Smooth muscle cell (in vitro differentiated cells): Measurements from ENCODE around the gene ABHD12. TPM values are rescaled to one million over a fixed set of nuclear protein-coding genes. Genes with fewer than 3 reads are reported as not detected.

ENCODE experiments used
- DNase-seq: peaks from one replicate; lab custom pipeline; 2025; ENCODE audit not compliant: unreplicated experiment; lab: John Stamatoyannopoulos, UW
- H2AFZ ChIP-seq: fragments of 200-600 bp; sonication (generic); 2 replicates; pipeline ENCODE4 v1.6.0; 2016; ENCODE audit warnings: antibody characterized with exemption, low read depth, mild to moderate bottlenecking
- H3F3A ChIP-seq: fragments of 200-600 bp; sonication (generic); 2 replicates; pipeline ENCODE4 v1.6.0; 2017; ENCODE audit warnings: antibody characterized with exemption, low read depth
- H3K27ac ChIP-seq: fragments of 200-600 bp; sonication (generic); 2 replicates; pipeline ENCODE4 v1.5.1; 2016; ENCODE audit warnings: low read depth, mild to moderate bottlenecking
- H3K27me3 ChIP-seq: fragments of 200-600 bp; sonication (generic); 2 replicates; pipeline ENCODE4 v1.6.1; 2016; ENCODE audit warnings: low read depth, mild to moderate bottlenecking
- H3K36me3 ChIP-seq: fragments of 200-600 bp; sonication (generic); 2 replicates; pipeline ENCODE4 v1.5.1; 2016; ENCODE audit warnings: low read depth
- H3K4me1 ChIP-seq: fragments of 200-600 bp; sonication (generic); 2 replicates; pipeline ENCODE4 v1.5.1; 2016; ENCODE audit warnings: low read depth
- H3K4me2 ChIP-seq: fragments of 200-600 bp; sonication (generic); 2 replicates; pipeline ENCODE4 v1.6.0; 2016; ENCODE audit warnings: mild to moderate bottlenecking
- H3K4me3 ChIP-seq: fragments of 200-600 bp; sonication (generic); 2 replicates; pipeline ENCODE4 v1.5.1; 2016; ENCODE audit warnings: mild to moderate bottlenecking
- H3K79me2 ChIP-seq: fragments of 200-600 bp; sonication (generic); 2 replicates; pipeline ENCODE4 v1.6.0; 2016; ENCODE audit warnings: low read depth, mild to moderate bottlenecking
- H3K9ac ChIP-seq: fragments of 200-600 bp; sonication (generic); 2 replicates; pipeline ENCODE4 v1.6.0; 2016; ENCODE audit warnings: low read depth
- H3K9me3 ChIP-seq: fragments of 200-600 bp; sonication (generic); replicated peaks from 2 replicates; pipeline ENCODE4 v1.5.1; 2016; ENCODE audit warnings: low read depth
- H4K20me1 ChIP-seq: fragments of 200-600 bp; sonication (generic); 2 replicates; pipeline ENCODE4 v1.6.0; 2016; ENCODE audit warnings: low read depth
- WGBS: methylation state at CpG from one replicate; pipeline ENCODE4 v1.1.7; 2016; ENCODE audit warnings: low lambda C conversion rate; 5-methylcytosine and 5-hydroxymethylcytosine counted together
- polyA plus RNA-seq: library from polyadenylated mRNA; unstranded; fragments of >200 nt; fragmentation: Nextera tagmentation; extraction: Ambion mirVana; gene quantifications from 2 replicates; pipeline ENCODE4 v1.2.1, GENCODE V29; 2016
- total RNA-seq: library from RNA; depleted of rRNA; stranded (reverse); fragments of >200 nt; gene quantifications from 2 replicates; pipeline ENCODE4 v1.2.3, GENCODE V29; 2014
- TF ChIP-seq, protein P1 (sequence below): fragments of 200-600 bp; sonication (generic); IDR thresholded peaks from 2 replicates; pipeline ENCODE4 v1.5.1; 2017; ENCODE audit warnings: borderline replicate concordance, mild to moderate bottlenecking, antibody characterized with exemption; ENCODE audit not compliant: insufficient read depth, poor library complexity, severe bottlenecking

Gene ABHD12
- total and polyA plus RNA-seq, 2 experiments from 2014 or later: 18.5 to 41.8 TPM

- Histone ChIP-seq H3K36me3 (no peaks in the 10 kb centered on the region), H3K79me2 (no peaks in the 10 kb centered on the region)
Observed at GRCh38 chr20:25271486-25272222, 119.0 kb downstream of the ABHD12 start.

DNA sequence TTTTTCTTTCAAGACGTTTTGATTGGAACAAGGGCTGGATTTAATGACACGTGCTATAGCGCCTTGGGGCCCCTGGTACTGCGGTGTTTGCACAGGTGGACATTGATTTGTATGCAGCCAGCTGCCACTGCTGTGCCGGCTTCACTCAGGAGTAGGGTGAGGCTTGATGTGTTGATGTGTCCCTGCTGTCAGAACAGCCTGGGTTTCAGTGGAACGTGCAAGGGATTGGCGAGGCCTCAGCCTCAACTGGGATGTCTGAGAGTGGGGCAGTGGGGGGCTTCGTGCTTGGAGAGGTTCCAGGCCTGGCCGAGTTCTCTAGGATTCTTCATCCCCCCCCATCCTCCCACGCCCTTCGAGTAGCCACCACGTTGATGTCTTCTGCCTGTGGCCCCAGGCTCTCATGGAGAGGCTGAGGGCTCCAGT, 119.8 kb downstream of the ABHD12 start:
- no peaks in the 10 kb centered on the region for H3K9me3 ChIP-seq
- H2AFZ ChIP-seq: no peak overlapping the region
- H3K79me2 ChIP-seq: no peaks in the 10 kb centered on the region
- H3K36me3 ChIP-seq: no peaks in the 10 kb centered on the region
- WGBS: 98% methylated on average over 12 of the region's 12 CpGs
- H3K4me1 ChIP-seq: no peaks in the 10 kb centered on the region
- H4K20me1 ChIP-seq: peaks cover 15% of the 10 kb centered on the region
- H3K4me3 ChIP-seq: no peak overlapping the region
- no peaks in the 10 kb centered on the region for H3F3A ChIP-seq
- H3K9ac ChIP-seq: no peak overlapping the region
- H3K27me3 ChIP-seq: no peaks in the 10 kb centered on the region
- DNase-seq: no peak
- TF ChIP-seq, protein P1, sequence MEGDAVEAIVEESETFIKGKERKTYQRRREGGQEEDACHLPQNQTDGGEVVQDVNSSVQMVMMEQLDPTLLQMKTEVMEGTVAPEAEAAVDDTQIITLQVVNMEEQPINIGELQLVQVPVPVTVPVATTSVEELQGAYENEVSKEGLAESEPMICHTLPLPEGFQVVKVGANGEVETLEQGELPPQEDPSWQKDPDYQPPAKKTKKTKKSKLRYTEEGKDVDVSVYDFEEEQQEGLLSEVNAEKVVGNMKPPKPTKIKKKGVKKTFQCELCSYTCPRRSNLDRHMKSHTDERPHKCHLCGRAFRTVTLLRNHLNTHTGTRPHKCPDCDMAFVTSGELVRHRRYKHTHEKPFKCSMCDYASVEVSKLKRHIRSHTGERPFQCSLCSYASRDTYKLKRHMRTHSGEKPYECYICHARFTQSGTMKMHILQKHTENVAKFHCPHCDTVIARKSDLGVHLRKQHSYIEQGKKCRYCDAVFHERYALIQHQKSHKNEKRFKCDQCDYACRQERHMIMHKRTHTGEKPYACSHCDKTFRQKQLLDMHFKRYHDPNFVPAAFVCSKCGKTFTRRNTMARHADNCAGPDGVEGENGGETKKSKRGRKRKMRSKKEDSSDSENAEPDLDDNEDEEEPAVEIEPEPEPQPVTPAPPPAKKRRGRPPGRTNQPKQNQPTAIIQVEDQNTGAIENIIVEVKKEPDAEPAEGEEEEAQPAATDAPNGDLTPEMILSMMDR: no peak
- no peak overlapping the region for H3K4me2 ChIP-seq
- H3K27ac ChIP-seq: no peak overlapping the region

More at GRCh38 chr20:25271486-25272222, 119.0 kb downstream of the ABHD12 start:
- Histone ChIP-seq H3K9ac (no peak overlapping the region), H3K27ac (no peak overlapping the region), H3K27me3 (no peaks in the 10 kb centered on the region), H3K9me3 (no peaks in the 10 kb centered on the region), H3K4me2 (no peak overlapping the region), H3F3A (no peaks in the 10 kb centered on the region), H3K4me1 (no peaks in the 10 kb centered on the region), H2AFZ (no peak overlapping the region), H3K4me3 (no peak overlapping the region), H4K20me1 (peaks cover 14% of the 10 kb centered on the region)
- WGBS: 93% methylated on average over 13 of the region's 13 CpGs
- TF ChIP-seq, protein P1: no peak
- no peak for DNase-seq

GRCh38 chr20:25269833-25270170, 120.8 kb downstream of the ABHD12 start:
- H3K9ac ChIP-seq: no peak overlapping the region
- H3F3A ChIP-seq: no peaks in the 10 kb centered on the region
- no peaks in the 10 kb centered on the region for H3K4me1 ChIP-seq
- H3K27ac ChIP-seq: no peak overlapping the region
- TF ChIP-seq, protein P1: no peak
- peaks cover 15% of the 10 kb centered on the region for H4K20me1 ChIP-seq
- no peak overlapping the region for H2AFZ ChIP-seq
- 98% methylated on average over 6 of the region's 6 CpGs for WGBS
- H3K4me3 ChIP-seq: no peak overlapping the region
- no peaks in the 10 kb centered on the region for H3K27me3 ChIP-seq
- no peaks in the 10 kb centered on the region for H3K9me3 ChIP-seq
- H3K79me2 ChIP-seq: no peaks in the 10 kb centered on the region
- no peak overlapping the region for H3K4me2 ChIP-seq
- DNase-seq: no peak
- H3K36me3 ChIP-seq: peaks cover 4% of the 10 kb centered on the region
